Activated B cell treated with CpG ODN at 0.5 μM for 24 hours (primary cell): ENCODE data around the gene GRM7. TPM values are rescaled to one million over a fixed set of nuclear protein-coding genes. Genes with fewer than 3 reads are reported as not detected.

ENCODE experiments used
- ATAC-seq: fragments of 200-7000 bp; cut with Tn5 transposase; one replicate; pipeline ENCODE4 v1.10.0; 2021; ENCODE audit warnings: low read depth, mild to moderate bottlenecking, moderate library complexity
- CTCF ChIA-PET: fragments of 350-600 bp; sonication (Branson Sonifier 250); formaldehyde crosslinking; loops from one replicate; lab custom pipeline; 2021; ENCODE audit warnings: antibody characterized with exemption; lab: Charles Lee
- POLR2A ChIA-PET: fragments of 350-600 bp; sonication (Branson Sonifier 250); formaldehyde crosslinking; loops from one replicate; lab custom pipeline; 2021; ENCODE audit warnings: antibody characterized with exemption; lab: Charles Lee
- DNase-seq: peaks from one replicate; pipeline ENCODE4 v3.0.0; 2022
- H3K27ac Mint-ChIP-seq: one replicate; pipeline ENCODE4 v1.8.0; 2020; ENCODE audit warnings: mixed read lengths
- H3K27me3 Mint-ChIP-seq: one replicate; pipeline ENCODE4 v1.8.0; 2021; ENCODE audit warnings: mixed read lengths
- H3K36me3 Mint-ChIP-seq: one replicate; pipeline ENCODE4 v1.8.0; 2021; ENCODE audit warnings: low read depth, mixed read lengths
- H3K4me1 Mint-ChIP-seq: one replicate; pipeline ENCODE4 v1.8.0; 2021; ENCODE audit warnings: mixed read lengths
- H3K4me3 Mint-ChIP-seq: one replicate; pipeline ENCODE4 v1.8.0; 2020; ENCODE audit warnings: mild to moderate bottlenecking, mixed read lengths
- H3K9me3 Mint-ChIP-seq: one replicate; pipeline ENCODE4 v1.8.0; 2020; ENCODE audit warnings: mixed read lengths
- intact Hi-C: fragments of 100-400 bp; cut with micrococcal nuclease; formaldehyde crosslinking; loops from one replicate; pipeline ENCODE4 v1.15.1; 2024
- total RNA-seq: library from RNA; stranded (reverse); gene quantifications from 2 replicates; pipeline ENCODE4 v1.2.3, GENCODE V29; 2022
- TF ChIP-seq, protein P1 (sequence below): fragments of 200-600 bp; IDR thresholded peaks from one replicate; pipeline ENCODE4 v1.8.0; 2022; ENCODE audit warnings: antibody characterized with exemption, mild to moderate bottlenecking

Gene GRM7
- total RNA-seq, 1 donor from 2014 or later: not detected

DNA sequence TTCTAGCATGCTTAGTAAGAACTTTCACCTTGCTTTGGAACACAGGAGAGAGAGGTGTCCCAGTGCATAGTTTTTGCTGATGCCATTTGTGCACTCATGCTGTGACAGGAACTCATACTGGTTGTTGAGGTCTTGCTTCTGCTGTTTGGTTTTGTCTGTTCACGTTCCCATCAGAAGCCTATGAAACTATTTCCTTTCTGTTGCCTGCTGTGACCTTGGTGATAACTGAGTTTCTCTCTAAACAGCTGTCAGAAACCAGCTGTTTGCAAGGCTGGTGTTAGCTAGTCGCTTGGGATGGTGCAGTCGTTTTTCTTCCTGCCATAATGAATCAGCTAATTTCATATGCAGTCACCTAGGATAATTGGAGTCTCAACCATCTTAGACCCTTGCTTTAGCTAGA lies 724.1 kb downstream of the GRM7 start:
- no peaks in the 10 kb centered on the region for H3K27me3 Mint-ChIP-seq
- intact Hi-C loops: no loop called here
- no peak for DNase-seq

DNA sequence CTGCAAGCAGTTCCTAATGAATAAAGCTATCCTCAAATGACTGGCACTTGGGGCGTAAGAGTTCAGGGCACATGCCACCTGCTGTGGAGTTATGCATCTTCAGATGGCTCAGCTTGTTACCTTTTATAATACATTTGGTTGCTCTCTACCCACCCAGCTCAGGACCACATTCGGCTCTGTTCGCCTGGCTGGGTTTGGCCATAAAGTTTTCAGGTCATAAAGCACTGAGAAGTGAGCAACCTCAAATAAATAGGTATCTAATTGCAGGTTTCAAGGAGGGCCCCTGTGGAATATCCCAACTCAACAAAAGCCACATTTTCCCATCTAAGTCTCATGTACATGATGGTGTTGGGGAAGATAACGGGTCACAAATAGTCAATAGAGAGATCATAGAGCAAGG lies 727.3 kb downstream of the GRM7 start:
- CTCF ChIA-PET: no interaction called here
- Mint-ChIP-seq H3K9me3 (peaks cover 7% of the 10 kb centered on the region), H3K4me3 (no peak overlapping the region), H3K27ac (no peak overlapping the region), H3K36me3 (no peaks in the 10 kb centered on the region), H3K27me3 (no peaks in the 10 kb centered on the region), H3K4me1 (no peaks in the 10 kb centered on the region)
- POLR2A ChIA-PET: no interaction called here
- ATAC-seq: no peak
- DNase-seq: no peak
- intact Hi-C loops: no loop called here
- TF ChIP-seq, protein P1, sequence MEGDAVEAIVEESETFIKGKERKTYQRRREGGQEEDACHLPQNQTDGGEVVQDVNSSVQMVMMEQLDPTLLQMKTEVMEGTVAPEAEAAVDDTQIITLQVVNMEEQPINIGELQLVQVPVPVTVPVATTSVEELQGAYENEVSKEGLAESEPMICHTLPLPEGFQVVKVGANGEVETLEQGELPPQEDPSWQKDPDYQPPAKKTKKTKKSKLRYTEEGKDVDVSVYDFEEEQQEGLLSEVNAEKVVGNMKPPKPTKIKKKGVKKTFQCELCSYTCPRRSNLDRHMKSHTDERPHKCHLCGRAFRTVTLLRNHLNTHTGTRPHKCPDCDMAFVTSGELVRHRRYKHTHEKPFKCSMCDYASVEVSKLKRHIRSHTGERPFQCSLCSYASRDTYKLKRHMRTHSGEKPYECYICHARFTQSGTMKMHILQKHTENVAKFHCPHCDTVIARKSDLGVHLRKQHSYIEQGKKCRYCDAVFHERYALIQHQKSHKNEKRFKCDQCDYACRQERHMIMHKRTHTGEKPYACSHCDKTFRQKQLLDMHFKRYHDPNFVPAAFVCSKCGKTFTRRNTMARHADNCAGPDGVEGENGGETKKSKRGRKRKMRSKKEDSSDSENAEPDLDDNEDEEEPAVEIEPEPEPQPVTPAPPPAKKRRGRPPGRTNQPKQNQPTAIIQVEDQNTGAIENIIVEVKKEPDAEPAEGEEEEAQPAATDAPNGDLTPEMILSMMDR: no peak

More for the DNA sequence above, 724.1 kb downstream of the GRM7 start:
- ATAC-seq: no peak
- Mint-ChIP-seq H3K4me3 (no peak overlapping the region), H3K27ac (no peak overlapping the region), H3K9me3 (peaks cover 7% of the 10 kb centered on the region), H3K4me1 (no peaks in the 10 kb centered on the region), H3K36me3 (no peaks in the 10 kb centered on the region)
- ChIA-PET POLR2A (no interaction called here), CTCF (no interaction called here)
- TF ChIP-seq, protein P1: no peak

DNA sequence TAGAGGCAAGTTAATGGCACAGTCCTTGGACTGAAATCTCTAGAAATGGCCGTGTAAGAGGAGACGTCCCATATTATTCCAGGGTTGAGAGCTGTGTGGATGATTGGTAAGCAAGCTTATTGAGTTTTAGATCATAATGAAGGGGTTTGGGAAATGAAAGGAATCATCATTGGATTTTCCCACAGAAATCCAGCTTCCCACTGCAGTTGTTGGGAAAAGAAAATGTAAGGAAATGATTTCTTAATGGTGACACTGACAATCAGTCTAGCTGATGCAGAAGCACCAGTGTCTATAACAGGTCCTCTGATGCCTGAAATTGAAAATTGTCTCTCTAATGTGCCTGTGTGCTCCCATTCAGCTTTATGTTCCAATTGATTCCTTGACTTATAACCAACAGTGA lies 728.6 kb downstream of the GRM7 start:
- Mint-ChIP-seq H3K36me3 (no peaks in the 10 kb centered on the region), H3K27me3 (no peaks in the 10 kb centered on the region), H3K4me3 (no peak overlapping the region), H3K27ac (no peak overlapping the region), H3K9me3 (peaks cover 4% of the 10 kb centered on the region), H3K4me1 (no peaks in the 10 kb centered on the region)
- CTCF ChIA-PET: no interaction called here
- DNase-seq (no peak), ATAC-seq (no peak)
- POLR2A ChIA-PET: no interaction called here
- intact Hi-C loops: no loop called here
- TF ChIP-seq, protein P1: no peak

DNA sequence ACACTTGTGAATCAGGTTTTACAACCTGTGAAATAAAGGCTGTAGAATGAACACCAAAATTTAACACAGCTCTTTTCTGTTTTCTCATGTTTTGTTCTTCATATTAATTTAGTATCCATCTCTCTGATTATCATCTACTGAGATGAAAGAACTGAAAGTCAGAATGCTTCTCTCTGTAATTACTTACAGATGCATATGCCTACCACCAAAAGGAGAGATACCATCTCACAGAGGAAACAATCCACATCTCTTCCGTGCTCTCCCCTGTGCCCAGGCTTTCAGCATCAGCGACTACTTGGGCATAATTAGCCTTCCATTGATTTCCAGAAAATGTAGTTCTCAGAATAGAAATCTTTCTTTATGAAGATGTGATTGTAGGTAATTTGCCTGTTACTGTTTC lies 741.4 kb downstream of the GRM7 start:
- no peaks in the 10 kb centered on the region for H3K36me3 Mint-ChIP-seq
- intact Hi-C loops: no loop called here
- TF ChIP-seq, protein P1: no peak
- ChIA-PET POLR2A (no interaction called here), CTCF (no interaction called here)
- H3K4me1 Mint-ChIP-seq: no peaks in the 10 kb centered on the region
- no peaks in the 10 kb centered on the region for H3K9me3 Mint-ChIP-seq
- H3K27me3 Mint-ChIP-seq: no peaks in the 10 kb centered on the region
- DNase-seq (no peak), ATAC-seq (no peak)
- no peak overlapping the region for H3K27ac Mint-ChIP-seq
- no peak overlapping the region for H3K4me3 Mint-ChIP-seq

DNA sequence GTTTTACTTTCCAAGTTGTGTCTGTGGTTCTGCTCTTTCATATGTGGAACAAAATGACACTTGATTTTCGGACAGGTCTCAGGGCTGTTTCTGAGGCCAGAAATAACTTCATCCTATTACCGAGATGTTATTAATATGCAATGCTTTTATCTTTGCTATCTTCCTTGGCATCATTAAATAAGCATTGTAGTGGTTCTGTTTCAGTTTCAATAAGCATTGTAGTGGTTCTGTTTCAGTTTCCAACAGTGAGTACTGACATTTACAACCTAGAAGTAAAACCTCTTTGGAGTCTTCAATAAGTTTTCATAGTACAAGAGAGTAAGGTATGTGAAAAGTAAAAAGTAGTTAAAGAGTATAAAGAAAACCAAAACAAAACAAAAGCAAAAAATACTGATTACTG lies 746.2 kb downstream of the GRM7 start:
- DNase-seq (no peak), ATAC-seq (no peak)
- no peaks in the 10 kb centered on the region for H3K36me3 Mint-ChIP-seq
- H3K9me3 Mint-ChIP-seq: no peaks in the 10 kb centered on the region
- intact Hi-C loops: no loop called here
- no peak overlapping the region for H3K4me3 Mint-ChIP-seq
- no peaks in the 10 kb centered on the region for H3K4me1 Mint-ChIP-seq
- POLR2A ChIA-PET: no interaction called here
- CTCF ChIA-PET: no interaction called here
- H3K27me3 Mint-ChIP-seq: no peaks in the 10 kb centered on the region
- TF ChIP-seq, protein P1: no peak
- H3K27ac Mint-ChIP-seq: no peak overlapping the region
